ENCODE data around the gene CEP192.

Gene CEP192

GRCh38 chr18:13099113-13099512 is 108.0 kb downstream of the CEP192 start:
- DNase-seq (ENCODE audit: extremely low read depth in 1 of 2, low read depth in 1 of 2) = no peak

GRCh38 chr18:13100942-13101658 is 109.9 kb downstream of the CEP192 start:
- no peak for DNase-seq (ENCODE audit: extremely low read depth in 1 of 2, low read depth in 1 of 2)

- DNase-seq (ENCODE audit: extremely low read depth in 1 of 2, low read depth in 1 of 2) = no peak
Measured at GRCh38 chr18:13101659-13102197, 110.6 kb downstream of the CEP192 start.

- DNase-seq (ENCODE audit: extremely low read depth in 1 of 2, low read depth in 1 of 2) = no peak
Measured at GRCh38 chr18:13103366-13103765, 112.2 kb downstream of the CEP192 start.

GRCh38 chr18:13105059-13105458 is 113.9 kb downstream of the CEP192 start:
- no peak for DNase-seq (ENCODE audit: extremely low read depth in 1 of 2, low read depth in 1 of 2)

GRCh38 chr18:13107074-13107473 is 115.9 kb downstream of the CEP192 start:
- DNase-seq (ENCODE audit: extremely low read depth in 1 of 2, low read depth in 1 of 2) = no peak

GRCh38 chr18:13108330-13108729 is 117.2 kb downstream of the CEP192 start:
- DNase-seq (ENCODE audit: extremely low read depth in 1 of 2, low read depth in 1 of 2) = no peak

GRCh38 chr18:13110559-13110958 is 119.4 kb downstream of the CEP192 start:
- DNase-seq (ENCODE audit: extremely low read depth in 1 of 2, low read depth in 1 of 2) = no peak

GRCh38 chr18:13112982-13113381 is 121.8 kb downstream of the CEP192 start:
- DNase-seq (ENCODE audit: extremely low read depth in 1 of 2, low read depth in 1 of 2) = no peak

GRCh38 chr18:13120255-13120654 is 129.1 kb downstream of the CEP192 start:
- DNase-seq (ENCODE audit: extremely low read depth in 1 of 2, low read depth in 1 of 2) = no peak

GRCh38 chr18:13120983-13121441 is 129.8 kb downstream of the CEP192 start:
- DNase-seq (ENCODE audit: extremely low read depth in 1 of 2, low read depth in 1 of 2) = no peak

- no peak for DNase-seq (ENCODE audit: extremely low read depth in 1 of 2, low read depth in 1 of 2)
Measured at GRCh38 chr18:13124411-13124810, 133.2 kb downstream of the CEP192 start.

GRCh38 chr18:13125191-13125590 is 134.0 kb downstream of the CEP192 start:
- DNase-seq (ENCODE audit: extremely low read depth in 1 of 2, low read depth in 1 of 2) = no peak

GRCh38 chr18:13126966-13127598 is 135.9 kb downstream of the CEP192 start:
- no peak for DNase-seq (ENCODE audit: extremely low read depth in 1 of 2, low read depth in 1 of 2)

GRCh38 chr18:13131283-13131682 is 140.1 kb downstream of the CEP192 start:
- no peak for DNase-seq (ENCODE audit: extremely low read depth in 1 of 2, low read depth in 1 of 2)

- no peak for DNase-seq (ENCODE audit: extremely low read depth in 1 of 2, low read depth in 1 of 2)
Measured at GRCh38 chr18:13134551-13135401, 143.6 kb downstream of the CEP192 start.

GRCh38 chr18:13136056-13136903 is 145.1 kb downstream of the CEP192 start:
- DNase-seq (ENCODE audit: extremely low read depth in 1 of 2, low read depth in 1 of 2) = peak in 1 of 2 donors; percentile 47

GRCh38 chr18:13136904-13137669 is 145.9 kb downstream of the CEP192 start:
- no peak for DNase-seq (ENCODE audit: extremely low read depth in 1 of 2, low read depth in 1 of 2)

GRCh38 chr18:13137670-13138419 is 146.7 kb downstream of the CEP192 start:
- no peak for DNase-seq (ENCODE audit: extremely low read depth in 1 of 2, low read depth in 1 of 2)
